Gastroesophageal sphincter (tissue), 4 donors: Measurements from ENCODE around the gene KIT. TPM values are rescaled to one million over a fixed set of nuclear protein-coding genes. Genes with fewer than 3 reads are reported as not detected.

Experiments used
- ATAC-seq: fragments of 150-250 bp; one replicate; pipeline ENCODE4 v1.9.1; 2016; ENCODE audit warnings: mild to moderate bottlenecking, moderate library complexity
- H3K27ac ChIP-seq, 4 donors: fragments of 200-600 bp; sonication (generic) in 3 of 4; 1 replicate in 3 of 4; 2 replicates in 1 of 4; pipeline ENCODE4 v1.5.1; 2016 to 2019
- H3K27me3 ChIP-seq: fragments of 200-600 bp; sonication (generic); one replicate; pipeline ENCODE4 v1.5.1; 2019
- H3K36me3 ChIP-seq, 2 donors: fragments of 200-600 bp; sonication (generic); one replicate each; pipeline ENCODE4 v1.5.1; 2019; ENCODE audit warnings: control low read depth in 1 of 2
- H3K4me1 ChIP-seq, 3 donors: fragments of 200-600 bp; sonication (generic); 1 replicate in 2 of 3; 2 replicates in 1 of 3; pipeline ENCODE4 v1.5.1; 2016 to 2019; ENCODE audit warnings: control low read depth in 2 of 3
- H3K4me3 ChIP-seq, 2 donors: fragments of 200-600 bp; sonication (generic); one replicate each; pipeline ENCODE4 v1.5.1; 2019; ENCODE audit warnings: mild to moderate bottlenecking in 1 of 2, moderate library complexity in 1 of 2
- H3K9me3 ChIP-seq, 3 donors: fragments of 200-600 bp; sonication (generic); one replicate each; pipeline ENCODE4 v1.5.1; 2017 to 2019; ENCODE audit warnings: control low read depth in 2 of 3
- EP300 ChIP-seq: sonication (generic); formaldehyde crosslinking; IDR thresholded peaks from one replicate; pipeline ENCODE4 v1.6.1; 2017; ENCODE audit warnings: antibody characterized with exemption, mild to moderate bottlenecking
- POLR2A ChIP-seq, 2 donors: fragments of 450-650 bp; IDR thresholded peaks; one replicate each; pipeline ENCODE4 v1.6.1; 2017; ENCODE audit warnings: antibody characterized with exemption in 2 of 2, mild to moderate bottlenecking in 2 of 2, moderate library complexity in 1 of 2
- POLR2AphosphoS5 ChIP-seq: sonication (generic); formaldehyde crosslinking; IDR thresholded peaks from one replicate; pipeline ENCODE4 v1.6.1; 2017; ENCODE audit warnings: antibody characterized with exemption
- WGBS, 2 donors: methylation state at CpG; one replicate each; pipeline ENCODE4 v1.1.5; 2018; ENCODE audit warnings: low coverage in 1 of 2; 5-methylcytosine and 5-hydroxymethylcytosine counted together
- total RNA-seq, 4 donors: library from RNA; depleted of rRNA; stranded (reverse); fragments of >200 nt; gene quantifications; one replicate each; pipeline ENCODE4 v1.1.0, GENCODE V29; 2016
- TF ChIP-seq, protein P1 (sequence below), 4 experiments: fragments of 200-600 bp in 2 of 4; fragments of 450-650 bp in 2 of 4; sonication (generic) in 1 of 4; IDR thresholded peaks; one replicate each; pipeline ENCODE4 v1.5.1; 2017 to 2019; ENCODE audit warnings: antibody characterized with exemption in 4 of 4, mild to moderate bottlenecking in 2 of 4, moderate library complexity in 2 of 4

The KIT gene
- total RNA-seq, 4 donors from 2014 or later: 25.4 to 69.3 (median 33.8) TPM

DNA sequence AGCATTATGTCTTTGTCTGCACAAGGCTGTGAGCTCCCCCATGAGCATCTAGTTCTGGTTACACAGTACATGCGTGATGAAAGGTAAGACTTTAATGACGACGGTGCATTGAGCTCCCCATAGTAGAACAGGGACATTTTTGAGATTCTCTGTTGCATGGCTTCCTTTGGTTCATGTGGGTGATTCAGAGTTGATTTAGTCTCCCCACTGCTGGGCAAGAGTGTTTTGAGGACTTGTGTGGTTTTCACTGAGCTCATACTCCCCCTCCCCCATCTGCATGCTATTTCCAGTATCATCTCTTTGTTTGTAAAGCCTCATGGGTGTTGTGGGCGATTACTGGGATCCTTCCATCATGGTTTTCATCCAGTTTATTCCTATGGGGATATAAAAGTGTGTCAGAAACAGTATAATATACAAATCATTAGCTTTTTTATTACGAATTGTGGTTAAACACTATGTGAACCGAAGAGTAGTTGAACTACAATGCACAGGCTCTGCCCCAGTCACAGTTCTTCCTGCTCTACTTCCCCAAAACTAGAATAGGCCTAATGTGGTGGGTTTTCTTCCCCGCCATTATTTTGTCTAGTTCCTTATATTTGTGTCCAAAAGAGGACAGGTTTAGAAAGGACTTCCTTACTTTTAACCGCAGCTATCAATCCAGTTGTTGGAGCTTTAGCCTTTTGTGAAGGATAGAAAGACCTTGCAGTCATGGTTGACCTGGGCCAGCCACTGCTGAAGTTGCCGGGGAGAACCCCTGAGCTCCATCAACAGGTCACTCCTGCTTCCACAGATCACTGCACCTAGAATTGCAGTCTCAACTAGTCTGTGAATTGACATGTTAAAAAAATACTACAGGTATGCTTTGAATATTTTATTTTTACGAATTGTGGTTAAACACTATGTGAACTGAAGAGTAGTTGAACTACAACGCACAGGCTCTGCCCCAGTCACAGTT, 30.4 kb downstream of the KIT start:
- Histone ChIP-seq H3K27ac (no peak overlapping the region), H3K27me3 (no peaks in the 10 kb centered on the region), H3K4me1 (no peaks in the 10 kb centered on the region), H3K36me3 (no peaks in the 10 kb centered on the region), H3K4me3 (no peak overlapping the region), H3K9me3 (no peaks in the 10 kb centered on the region)
- WGBS, 2 donors: 75 to 76% methylated on average over 7 to 10 of the region's 11 CpGs
- TF ChIP-seq POLR2A (IDR thresholded peaks at IDR 0.05): no peak
- no peak for TF ChIP-seq EP300
- no peak for TF ChIP-seq POLR2AphosphoS5
- TF ChIP-seq, protein P1, sequence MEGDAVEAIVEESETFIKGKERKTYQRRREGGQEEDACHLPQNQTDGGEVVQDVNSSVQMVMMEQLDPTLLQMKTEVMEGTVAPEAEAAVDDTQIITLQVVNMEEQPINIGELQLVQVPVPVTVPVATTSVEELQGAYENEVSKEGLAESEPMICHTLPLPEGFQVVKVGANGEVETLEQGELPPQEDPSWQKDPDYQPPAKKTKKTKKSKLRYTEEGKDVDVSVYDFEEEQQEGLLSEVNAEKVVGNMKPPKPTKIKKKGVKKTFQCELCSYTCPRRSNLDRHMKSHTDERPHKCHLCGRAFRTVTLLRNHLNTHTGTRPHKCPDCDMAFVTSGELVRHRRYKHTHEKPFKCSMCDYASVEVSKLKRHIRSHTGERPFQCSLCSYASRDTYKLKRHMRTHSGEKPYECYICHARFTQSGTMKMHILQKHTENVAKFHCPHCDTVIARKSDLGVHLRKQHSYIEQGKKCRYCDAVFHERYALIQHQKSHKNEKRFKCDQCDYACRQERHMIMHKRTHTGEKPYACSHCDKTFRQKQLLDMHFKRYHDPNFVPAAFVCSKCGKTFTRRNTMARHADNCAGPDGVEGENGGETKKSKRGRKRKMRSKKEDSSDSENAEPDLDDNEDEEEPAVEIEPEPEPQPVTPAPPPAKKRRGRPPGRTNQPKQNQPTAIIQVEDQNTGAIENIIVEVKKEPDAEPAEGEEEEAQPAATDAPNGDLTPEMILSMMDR (IDR thresholded peaks at IDR 0.05): no peak
- no peak for ATAC-seq

DNA sequence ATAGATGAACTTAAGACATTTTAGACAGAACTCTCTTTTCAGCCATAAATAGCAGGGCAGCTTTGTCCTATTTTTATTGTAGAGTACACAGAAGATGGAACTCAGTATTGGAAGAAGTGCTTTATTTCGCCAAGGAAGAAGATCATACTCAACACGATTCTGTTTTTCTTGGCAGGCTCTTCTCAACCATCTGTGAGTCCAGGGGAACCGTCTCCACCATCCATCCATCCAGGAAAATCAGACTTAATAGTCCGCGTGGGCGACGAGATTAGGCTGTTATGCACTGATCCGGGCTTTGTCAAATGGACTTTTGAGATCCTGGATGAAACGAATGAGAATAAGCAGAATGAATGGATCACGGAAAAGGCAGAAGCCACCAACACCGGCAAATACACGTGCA, 37.6 kb downstream of the KIT start:
- Histone ChIP-seq H3K27ac (no peak overlapping the region), H3K9me3 (no peaks in the 10 kb centered on the region), H3K27me3 (no peaks in the 10 kb centered on the region), H3K36me3 (no peaks in the 10 kb centered on the region), H3K4me3 (no peak overlapping the region), H3K4me1 (no peaks in the 10 kb centered on the region)
- 35 to 51% methylated on average over 9 to 11 of the region's 12 CpGs for WGBS, 2 donors
- ATAC-seq: no peak
- TF ChIP-seq, protein P1 (IDR thresholded peaks at IDR 0.05): no peak
- TF ChIP-seq EP300 (no peak), POLR2AphosphoS5 (no peak), POLR2A (IDR thresholded peaks at IDR 0.05) (no peak)

DNA sequence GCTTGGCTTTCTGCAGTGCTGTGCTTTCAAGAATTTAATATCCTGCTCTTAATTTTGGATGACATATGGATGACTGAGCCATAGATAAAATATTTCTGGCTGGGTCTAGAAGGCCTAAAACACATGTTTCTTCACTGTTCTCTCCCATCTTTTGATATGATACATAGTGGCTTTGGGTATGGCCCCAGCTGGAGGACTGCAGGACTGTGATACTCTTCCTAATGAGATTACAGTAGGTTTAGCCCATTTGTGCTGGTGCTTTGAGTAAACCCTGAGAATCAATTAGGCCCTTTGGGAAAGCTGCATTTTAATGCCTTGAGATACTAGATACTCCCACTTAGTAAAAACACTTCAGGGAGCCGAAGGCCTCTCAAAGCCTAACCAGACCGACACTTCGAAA, 38.0 kb downstream of the KIT start:
- no peaks in the 10 kb centered on the region for H3K9me3 ChIP-seq
- H3K27me3 ChIP-seq: no peaks in the 10 kb centered on the region
- no peak overlapping the region for H3K4me3 ChIP-seq
- ATAC-seq: no peak
- 88 to 93% methylated on average over 2 to 3 of the region's 3 CpGs for WGBS, 2 donors
- no peaks in the 10 kb centered on the region for H3K36me3 ChIP-seq
- H3K4me1 ChIP-seq: no peaks in the 10 kb centered on the region
- TF ChIP-seq EP300 (no peak), POLR2A (IDR thresholded peaks at IDR 0.05) (no peak), POLR2AphosphoS5 (no peak)
- TF ChIP-seq, protein P1 (IDR thresholded peaks at IDR 0.05): no peak
- no peak overlapping the region for H3K27ac ChIP-seq

DNA sequence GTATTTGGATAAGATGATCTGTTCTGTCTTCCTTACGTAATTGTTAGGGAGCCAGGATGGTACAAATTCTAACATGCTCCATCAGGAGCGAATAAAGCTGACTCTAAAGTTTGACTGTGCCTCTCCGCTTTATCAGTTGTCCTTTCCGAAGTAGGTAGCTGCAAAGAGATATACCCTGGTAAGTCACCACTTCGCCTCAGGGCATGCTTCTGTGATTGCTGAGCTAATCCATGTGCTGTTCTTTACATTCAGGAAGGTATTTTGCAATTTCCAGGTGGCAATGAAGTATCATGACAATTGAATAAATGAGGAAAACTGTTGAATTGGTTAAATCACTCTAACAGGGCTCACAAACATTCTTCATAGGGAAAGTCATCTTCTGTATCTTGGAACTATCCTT, 38.9 kb downstream of the KIT start:
- H3K9me3 ChIP-seq: no peaks in the 10 kb centered on the region
- no peaks in the 10 kb centered on the region for H3K27me3 ChIP-seq
- ATAC-seq: no peak
- no peak overlapping the region for H3K4me3 ChIP-seq
- no peaks in the 10 kb centered on the region for H3K4me1 ChIP-seq
- TF ChIP-seq POLR2AphosphoS5 (no peak), POLR2A (IDR thresholded peaks at IDR 0.05) (no peak), EP300 (no peak)
- TF ChIP-seq, protein P1 (IDR thresholded peaks at IDR 0.05): no peak
- no peak overlapping the region for H3K27ac ChIP-seq
- no peaks in the 10 kb centered on the region for H3K36me3 ChIP-seq
- 96% methylated on average over 5 of the region's 5 CpGs for WGBS, 2 donors

DNA sequence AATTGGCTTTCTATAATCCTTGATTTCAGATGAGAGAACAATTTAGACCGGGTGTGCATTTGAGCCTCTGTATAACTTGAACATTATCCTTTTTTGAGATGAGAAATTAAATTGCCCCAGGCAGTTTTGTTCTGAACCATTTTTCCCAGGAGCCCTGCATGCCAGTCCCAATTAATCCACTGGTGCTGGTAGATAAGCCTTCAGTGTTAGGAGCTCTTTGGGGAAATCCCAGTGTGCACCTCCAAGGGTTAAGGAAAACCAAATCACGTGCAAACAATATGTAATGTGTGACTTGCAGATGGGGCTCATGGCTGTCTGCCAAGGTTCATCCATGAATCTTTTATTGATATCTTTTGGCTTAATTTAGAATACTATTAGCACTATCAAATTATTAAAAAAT, 43.2 kb downstream of the KIT start:
- Histone ChIP-seq H3K4me3 (no peak overlapping the region), H3K27me3 (no peaks in the 10 kb centered on the region), H3K27ac (no peak overlapping the region), H3K4me1 (no peaks in the 10 kb centered on the region), H3K36me3 (no peaks in the 10 kb centered on the region), H3K9me3 (no peaks in the 10 kb centered on the region)
- no peak for ATAC-seq
- TF ChIP-seq, protein P1 (IDR thresholded peaks at IDR 0.05): no peak
- TF ChIP-seq EP300: no peak
- TF ChIP-seq POLR2A (IDR thresholded peaks at IDR 0.05): no peak
- no peak for TF ChIP-seq POLR2AphosphoS5
- WGBS, 2 donors: 11 to 18% methylated on average over 2 of the region's 2 CpGs
